ENCODE measurements around the gene B4GALT1. TPM values are rescaled to one million over a fixed set of nuclear protein-coding genes. Genes with fewer than 3 reads are reported as not detected.

The B4GALT1 gene
- polyA plus RNA-seq, 1 donor, result 34.5 TPM

- DNase-seq (ENCODE audit: low read depth), result no peak
Observed at GRCh38 chr9:33140401-33141360, 26.5 kb downstream of the B4GALT1 start.

GRCh38 chr9:33139421-33140228 is 27.5 kb downstream of the B4GALT1 start:
- peak; percentile 68 for DNase-seq (ENCODE audit: low read depth)

- no peak for DNase-seq (ENCODE audit: low read depth)
Observed at GRCh38 chr9:33138768-33139167, 28.4 kb downstream of the B4GALT1 start.

- no peak for DNase-seq (ENCODE audit: low read depth)
Observed at GRCh38 chr9:33137781-33138264, 29.3 kb downstream of the B4GALT1 start.

- no peak for DNase-seq (ENCODE audit: low read depth)
Observed at GRCh38 chr9:33136721-33137670, 30.1 kb downstream of the B4GALT1 start.

GRCh38 chr9:33135470-33135958 is 31.6 kb downstream of the B4GALT1 start:
- no peak for DNase-seq (ENCODE audit: low read depth)

GRCh38 chr9:33135031-33135461 is 32.1 kb downstream of the B4GALT1 start:
- no peak for DNase-seq (ENCODE audit: low read depth)

GRCh38 chr9:33133186-33133585 is 34.0 kb downstream of the B4GALT1 start:
- no peak for DNase-seq (ENCODE audit: low read depth)

GRCh38 chr9:33131790-33132772 is 35.1 kb downstream of the B4GALT1 start:
- no peak for DNase-seq (ENCODE audit: low read depth)

GRCh38 chr9:33130961-33131789 is 36.0 kb downstream of the B4GALT1 start:
- no peak for DNase-seq (ENCODE audit: low read depth)

- no peak for DNase-seq (ENCODE audit: low read depth)
Observed at GRCh38 chr9:33129886-33130881, 37.0 kb downstream of the B4GALT1 start.

GRCh38 chr9:33129251-33129885 is 37.8 kb downstream of the B4GALT1 start:
- no peak for DNase-seq (ENCODE audit: low read depth)

- DNase-seq (ENCODE audit: low read depth), result no peak
Observed at GRCh38 chr9:33128570-33128969, 38.6 kb downstream of the B4GALT1 start.

GRCh38 chr9:33127881-33128280 is 39.3 kb downstream of the B4GALT1 start:
- DNase-seq (ENCODE audit: low read depth), result no peak

GRCh38 chr9:33125871-33126823 is 41.0 kb downstream of the B4GALT1 start:
- no peak for DNase-seq (ENCODE audit: low read depth)

- no peak for DNase-seq (ENCODE audit: low read depth)
Observed at GRCh38 chr9:33125461-33125860, 41.7 kb downstream of the B4GALT1 start.

Data from forelimb muscle (tissue), 1 donor.